SK-N-SH (cell line): Measurements from ENCODE around the gene ABHD1. TPM values are rescaled to one million over a fixed set of nuclear protein-coding genes. Genes with fewer than 3 reads are reported as not detected.

Experiments
- CTCF ChIA-PET: fragments of 300-600, 350-600 bp; formaldehyde crosslinking; extraction: SDS; loops from one replicate; lab custom pipeline; 2021; lab: Yijun Ruan, JAX
- POLR2A ChIA-PET: fragments of 350-600 bp; sonication (Branson Sonifier 250); formaldehyde crosslinking; extraction: SDS; loops from one replicate; lab custom pipeline; 2020; ENCODE audit warnings: antibody characterized with exemption, inconsistent platforms; lab: Yijun Ruan, JAX
- DNase-seq: peaks from one replicate; pipeline ENCODE4 v3.0.0; 2012
- H2AFZ ChIP-seq: fragments of 200-600 bp; sonication (generic); 2 replicates; pipeline ENCODE4 v1.8.1; 2016; ENCODE audit warnings: antibody characterized with exemption, mild to moderate bottlenecking, low read depth
- H3F3A ChIP-seq: fragments of 200-600 bp; sonication (generic); replicated peaks from 2 replicates; pipeline ENCODE3; 2016; ENCODE audit warnings: antibody characterized with exemption, mild to moderate bottlenecking; ENCODE audit not compliant: insufficient read depth
- H3K27ac ChIP-seq, 2 experiments: fragments of 200-500 bp in 1 of 2; fragments of 200-600 bp in 1 of 2; sonication (Bioruptor generic) in 1 of 2; sonication (generic), shearing (Covaris generic) in 1 of 2; 2 replicates each; pipeline versions ENCODE4 v1.5.1 to v1.6.1; 2014 to 2016; ENCODE audit warnings: low read depth in 2 of 2, inconsistent platforms in 1 of 2, low read length in 1 of 2, mild to moderate bottlenecking in 1 of 2, mixed read lengths in 1 of 2
- H3K27me3 ChIP-seq: fragments of 200-600 bp; sonication (generic), shearing (Covaris generic); 2 replicates; pipeline ENCODE4 v1.6.1; 2016; ENCODE audit warnings: mixed run types; ENCODE audit not compliant: insufficient read depth
- H3K36me3 ChIP-seq, 2 experiments: fragments of 200-500 bp in 1 of 2; fragments of 200-600 bp in 1 of 2; sonication (Bioruptor generic) in 1 of 2; sonication (generic) in 1 of 2; replicated peaks in 1 of 2; 2 replicates each; pipeline versions ENCODE3 to v1.5.1; 2014 to 2016; ENCODE audit warnings: low read length in 1 of 2, mild to moderate bottlenecking in 1 of 2; ENCODE audit not compliant: insufficient read depth in 2 of 2, control insufficient read depth in 1 of 2
- H3K4me1 ChIP-seq, 2 experiments: fragments of 200-500 bp in 1 of 2; fragments of 200-600 bp in 1 of 2; sonication (Bioruptor generic) in 1 of 2; sonication (generic), shearing (Covaris generic) in 1 of 2; 2 replicates each; pipeline versions ENCODE4 v1.5.1 to v1.6.1; 2014 to 2016; ENCODE audit warnings: low read depth in 1 of 2, low read length in 1 of 2, mixed run types in 1 of 2; ENCODE audit not compliant: insufficient read depth in 2 of 2, control insufficient read depth in 1 of 2
- H3K4me2 ChIP-seq: fragments of 200-600 bp; sonication (generic), shearing (Covaris generic); 2 replicates; pipeline ENCODE4 v1.6.1; 2017; ENCODE audit warnings: mixed run types
- H3K4me3 ChIP-seq, 2 experiments: fragments of 200-500 bp in 1 of 2; fragments of 200-600 bp in 1 of 2; sonication (Bioruptor generic) in 1 of 2; sonication (generic), shearing (Covaris generic) in 1 of 2; 2 replicates each; pipeline versions ENCODE4 v1.5.1 to v1.8.1; 2014 to 2016; ENCODE audit warnings: low read depth in 2 of 2, inconsistent platforms in 1 of 2, low read length in 1 of 2, mild to moderate bottlenecking in 1 of 2, mixed read lengths in 1 of 2, moderate library complexity in 1 of 2
- H3K79me2 ChIP-seq: fragments of 200-600 bp; sonication (generic); 2 replicates; pipeline ENCODE4 v1.8.1; 2017; ENCODE audit warnings: mild to moderate bottlenecking; ENCODE audit not compliant: insufficient read depth
- H3K9ac ChIP-seq: fragments of 200-600 bp; sonication (generic); 2 replicates; pipeline ENCODE4 v1.6.1; 2017; ENCODE audit warnings: mixed run types
- H3K9me2 ChIP-seq: fragments of 200-600 bp; sonication (generic); 2 replicates; pipeline ENCODE4 v1.6.1; 2017; ENCODE audit warnings: mixed run types
- H3K9me3 ChIP-seq: fragments of 200-600 bp; sonication (generic); 2 replicates; pipeline ENCODE4 v1.6.1; 2017; ENCODE audit warnings: mixed run types, mild to moderate bottlenecking, moderate library complexity
- H4K20me1 ChIP-seq: fragments of 200-600 bp; sonication (generic); 2 replicates; pipeline ENCODE4 v1.6.1; 2017; ENCODE audit warnings: mild to moderate bottlenecking, mixed run types; ENCODE audit not compliant: insufficient read depth
- EP300 ChIP-seq, 2 experiments: IDR thresholded peaks; 2 replicates each; pipeline versions ENCODE4 v1.4.0 to v1.6.1; 2012; ENCODE audit warnings: borderline replicate concordance in 1 of 2, low read depth in 1 of 2, low read length in 1 of 2
- FOXJ3 ChIP-seq: sonication (generic); formaldehyde crosslinking; IDR thresholded peaks from 2 replicates; pipeline ENCODE4 v1.5.1; 2020; ENCODE audit warnings: mild to moderate bottlenecking, missing genetic modification reagents
- FOXM1 ChIP-seq: IDR thresholded peaks from 2 replicates; pipeline ENCODE4 v1.4.0; 2012; ENCODE audit warnings: low read depth, mild to moderate bottlenecking
- MAX ChIP-seq: IDR thresholded peaks from 2 replicates; pipeline ENCODE4 v1.4.0; 2012; ENCODE audit warnings: low read depth
- MEF2A ChIP-seq: IDR thresholded peaks from 2 replicates; pipeline ENCODE4 v1.4.0; 2012; ENCODE audit warnings: low read depth, borderline replicate concordance
- MXI1 ChIP-seq: IDR thresholded peaks from 2 replicates; pipeline ENCODE4 v1.6.1; 2012; ENCODE audit warnings: mild to moderate bottlenecking, low read depth, low read length, improper control_type of control experiment
- NRF1 ChIP-seq: IDR thresholded peaks from 2 replicates; pipeline ENCODE4 v1.6.1; 2012; ENCODE audit warnings: low read depth, mild to moderate bottlenecking, low read length
- PBX3 ChIP-seq: IDR thresholded peaks from 2 replicates; pipeline ENCODE4; 2012
- RCOR1 ChIP-seq: fragments of 150-350 bp; IDR thresholded peaks from 2 replicates; pipeline ENCODE4 v1.6.1; 2017; ENCODE audit warnings: antibody characterized with exemption, low read length
- REST ChIP-seq: IDR thresholded peaks from 2 replicates; pipeline ENCODE4 v1.6.1; 2012; ENCODE audit warnings: mild to moderate bottlenecking, low read depth, low read length, moderate library complexity
- RXRA ChIP-seq: IDR thresholded peaks from 2 replicates; pipeline ENCODE4 v1.4.0; 2012; ENCODE audit warnings: low read depth, mild to moderate bottlenecking, borderline replicate concordance
- SIN3A ChIP-seq: IDR thresholded peaks from 2 replicates; pipeline ENCODE4 v1.6.1; 2012; ENCODE audit warnings: low read depth, mild to moderate bottlenecking, low read length, moderate library complexity, borderline replicate concordance
- TAF1 ChIP-seq: IDR thresholded peaks from 2 replicates; pipeline ENCODE4 v1.6.1; 2012; ENCODE audit warnings: low read depth, mild to moderate bottlenecking, low read length, moderate library complexity, borderline replicate concordance
- YY1 ChIP-seq: IDR thresholded peaks from 2 replicates; pipeline ENCODE4 v1.4.0; 2012; ENCODE audit warnings: low read depth, mild to moderate bottlenecking
- ZBTB33 ChIP-seq: IDR thresholded peaks from 2 replicates; pipeline ENCODE4 v1.4.0; 2012; ENCODE audit warnings: low read depth, borderline replicate concordance
- WGBS: methylation state at CpG from one replicate; pipeline ENCODE4 v1.1.6; 2017; ENCODE audit warnings: low lambda C conversion rate; 5-methylcytosine and 5-hydroxymethylcytosine counted together
- polyA plus RNA-seq, 3 experiments: library from polyadenylated mRNA; depleted of rRNA; stranded (reverse); fragments of >200 nt; gene quantifications; 2 replicates each; pipeline ENCODE4 v1.2.3, GENCODE V29; 2012

The ABHD1 gene
- polyA plus RNA-seq, 1 of the 3 experiments (the other 2 are of a cell fraction) = 3.3 TPM

GRCh38 chr2:27089111-27089954, 34.3 kb upstream of the ABHD1 start:
- Histone ChIP-seq H3K36me3 (peaks cover 0 to 8% of the 10 kb centered on the region in 2 experiments), H3K79me2 (no peaks in the 10 kb centered on the region), H3K4me3 (no peak overlapping the region), H3K27me3 (no peaks in the 10 kb centered on the region), H3K9me3 (no peaks in the 10 kb centered on the region), H3K9ac (no peak overlapping the region), H3K9me2 (no peaks in the 10 kb centered on the region), H3K4me1 (peaks cover 6 to 32% of the 10 kb centered on the region in 2 experiments; a peak in 3 of 4 replicates), H3F3A (peaks cover 1% of the 10 kb centered on the region), H3K27ac (no peak overlapping the region), H4K20me1 (no peaks in the 10 kb centered on the region; the same call in 1 of the 2 replicates), H3K4me2 (no peak overlapping the region), H2AFZ (no peak overlapping the region)
- ChIA-PET POLR2A (interaction anchor here (0.7 kb wide), 1 partner anchor 159 kb away, joined by 7 read pairs; no protein-coding TSS in a partner anchor), CTCF (interaction anchor here (0.9 to 14.6 kb wide), 13 partner anchors 8 to 243 kb away, joined by 3 to 227 read pairs (median 12); partner anchors contain the start of genes AGBL5 and OST4)
- WGBS = 87% methylated on average over 12 of the region's 14 CpGs
- DNase-seq = no peak
- TF ChIP-seq ZBTB33 (no peak), SIN3A (no peak), RCOR1 (no peak), NRF1 (no peak), MEF2A (no peak)

- Histone ChIP-seq H3K27me3 (no peaks in the 10 kb centered on the region), H3K36me3 (no peaks in the 10 kb centered on the region), H3K79me2 (no peaks in the 10 kb centered on the region), H3K4me2 (no peak overlapping the region), H3F3A (no peaks in the 10 kb centered on the region), H3K27ac (no peak overlapping the region), H3K4me1 (peaks cover 4 to 35% of the 10 kb centered on the region in 2 experiments; a peak in 2 of 4 replicates), H3K9ac (no peak overlapping the region), H2AFZ (no peak overlapping the region), H3K9me3 (no peaks in the 10 kb centered on the region), H4K20me1 (no peaks in the 10 kb centered on the region), H3K4me3 (no peak overlapping the region), H3K9me2 (no peaks in the 10 kb centered on the region)
- ChIA-PET CTCF (interaction anchor here (1.0 to 4.5 kb wide), 11 partner anchors 8 to 211 kb away, joined by 3 to 24 read pairs (median 4); partner anchors contain the start of genes ABHD1 and TRIM54), POLR2A (no interaction called here)
- WGBS = 83% methylated on average over 25 of the region's 25 CpGs
- DNase-seq = no peak
- TF ChIP-seq PBX3 = no peak
- TF ChIP-seq RXRA = no peak
- TF ChIP-seq SIN3A = no peak
- TF ChIP-seq YY1 = no peak
- TF ChIP-seq EP300 (IDR thresholded peaks at IDR 0.05; ENCODE audit: borderline replicate concordance in 1 of 2, low read depth in 1 of 2, low read length in 1 of 2) = no peak
- no peak for TF ChIP-seq MAX
- no peak for TF ChIP-seq REST
- TF ChIP-seq FOXM1 = no peak
- no peak for TF ChIP-seq RCOR1
- no peak for TF ChIP-seq MXI1
- no peak for TF ChIP-seq TAF1
- no peak for TF ChIP-seq FOXJ3 (CRISPR knock-in tag)
Observed at GRCh38 chr2:27091746-27092695, 31.6 kb upstream of the ABHD1 start.
